SK-N-MC (cell line): ENCODE results near the gene OTP.

Experiments
- DNase-seq: peaks from one replicate; pipeline ENCODE4 v3.0.0-alpha.2; 2011; ENCODE audit warnings: low read depth, low spot score
- H3K27ac ChIP-seq: fragments of 200-600 bp; sonication (generic); 2 replicates; pipeline ENCODE4 v1.5.1; 2016; ENCODE audit warnings: mixed run types
- H3K36me3 ChIP-seq: fragments of 200-600 bp; sonication (generic); 2 replicates; pipeline ENCODE4 v1.6.1; 2017; ENCODE audit warnings: antibody characterized with exemption, low read length, mixed read lengths; ENCODE audit not compliant: insufficient read depth
- H3K4me3 ChIP-seq: fragments of 200-600 bp; sonication (generic); 2 replicates; pipeline ENCODE4 v1.5.1; 2016
- H3K9ac ChIP-seq: fragments of 200-600 bp; sonication (generic); 2 replicates; pipeline ENCODE4 v1.8.0; 2017; ENCODE audit warnings: mixed run types, mixed read lengths; ENCODE audit not compliant: insufficient read length
- H3K9me3 ChIP-seq: fragments of 200-600 bp; sonication (generic); 2 replicates; pipeline ENCODE4 v1.6.1; 2017; ENCODE audit warnings: low read depth, mild to moderate bottlenecking, antibody characterized with exemption, low read length, moderate library complexity, mixed read lengths
- EZH2 ChIP-seq: fragments of 200-600 bp; sonication (generic); IDR thresholded peaks from one replicate; pipeline ENCODE4 v1.6.1; 2017; ENCODE audit warnings: antibody characterized with exemption
- FOXP2 ChIP-seq: optimal IDR thresholded peaks from 2 replicates; pipeline ENCODE3; 2011; ENCODE audit warnings: mild to moderate bottlenecking, moderate library complexity; ENCODE audit not compliant: insufficient read depth; ENCODE audit errors: extremely low read length, control extremely low read depth
- POLR2AphosphoS5 ChIP-seq: IDR thresholded peaks from 2 replicates; pipeline ENCODE4 v1.6.1; 2012; ENCODE audit warnings: mild to moderate bottlenecking, low read depth, low read length, borderline replicate concordance

OTP gene

GRCh38 chr5:77649776-77650175 is 11.3 kb upstream of the OTP start:
- no peak for TF ChIP-seq POLR2AphosphoS5
- TF ChIP-seq FOXP2, result no peak
- no peak for TF ChIP-seq EZH2
- no peak overlapping the region for H3K4me3 ChIP-seq
- DNase-seq, result no peak
- H3K9ac ChIP-seq, result no peak overlapping the region
- no peak overlapping the region for H3K27ac ChIP-seq
- H3K9me3 ChIP-seq, result no peaks in the 10 kb centered on the region
- H3K36me3 ChIP-seq, result no peaks in the 10 kb centered on the region

- peak overlapping the region; percentile 76; the same call in 1 of the 2 replicates for H3K4me3 ChIP-seq
- H3K9me3 ChIP-seq, result no peaks in the 10 kb centered on the region
- DNase-seq, result no peak
- TF ChIP-seq FOXP2 (no peak), EZH2 (no peak), POLR2AphosphoS5 (no peak)
- H3K36me3 ChIP-seq, result no peaks in the 10 kb centered on the region
- H3K27ac ChIP-seq, result no peak overlapping the region
- H3K9ac ChIP-seq, result no peak overlapping the region
These were observed 7.6 kb upstream of the OTP start for GRCh38 chr5:77645995-77646639.

GRCh38 chr5:77645158-77645994 is 6.9 kb upstream of the OTP start:
- Histone ChIP-seq H3K36me3 (no peaks in the 10 kb centered on the region), H3K27ac (no peak overlapping the region), H3K9me3 (no peaks in the 10 kb centered on the region), H3K4me3 (peak overlapping the region; percentile 76), H3K9ac (no peak overlapping the region)
- no peak for TF ChIP-seq POLR2AphosphoS5
- no peak for TF ChIP-seq EZH2
- TF ChIP-seq FOXP2, result no peak
- no peak for DNase-seq

GRCh38 chr5:77644371-77645157 is 6.1 kb upstream of the OTP start:
- no peaks in the 10 kb centered on the region for H3K9me3 ChIP-seq
- TF ChIP-seq EZH2 (no peak), FOXP2 (no peak), POLR2AphosphoS5 (no peak)
- DNase-seq, result no peak
- no peak overlapping the region for H3K27ac ChIP-seq
- peak overlapping the region; percentile 76 for H3K4me3 ChIP-seq
- H3K36me3 ChIP-seq, result no peaks in the 10 kb centered on the region
- no peak overlapping the region for H3K9ac ChIP-seq

GRCh38 chr5:77643654-77644370 is 5.3 kb upstream of the OTP start:
- peak overlapping the region; percentile 76 for H3K4me3 ChIP-seq
- no peak for DNase-seq
- H3K9me3 ChIP-seq, result no peaks in the 10 kb centered on the region
- no peak overlapping the region for H3K27ac ChIP-seq
- no peak overlapping the region for H3K9ac ChIP-seq
- TF ChIP-seq POLR2AphosphoS5 (no peak), EZH2 (no peak), FOXP2 (no peak)
- no peaks in the 10 kb centered on the region for H3K36me3 ChIP-seq

- H3K36me3 ChIP-seq, result no peaks in the 10 kb centered on the region
- H3K4me3 ChIP-seq, result no peak overlapping the region
- no peak overlapping the region for H3K27ac ChIP-seq
- TF ChIP-seq EZH2 (no peak), FOXP2 (no peak), POLR2AphosphoS5 (no peak)
- no peak overlapping the region for H3K9ac ChIP-seq
- no peak for DNase-seq
- no peaks in the 10 kb centered on the region for H3K9me3 ChIP-seq
These were observed 4.5 kb upstream of the OTP start for GRCh38 chr5:77642738-77643653.
